Panc1 (cell line): ENCODE data around the gene NRP2.

Source experiments
- CTCF ChIP-seq: fragments of 450-650 bp; IDR thresholded peaks from 2 replicates; pipeline ENCODE4 v1.5.1; 2017; ENCODE audit warnings: mild to moderate bottlenecking
- SIN3A ChIP-seq: IDR thresholded peaks from 2 replicates; pipeline ENCODE4 v1.6.1; 2012; ENCODE audit warnings: low read depth, mild to moderate bottlenecking, low read length, moderate library complexity, borderline replicate concordance; ENCODE audit not compliant: insufficient read depth

- no peak for TF ChIP-seq CTCF
- no peak for TF ChIP-seq SIN3A
Observed at GRCh38 chr2:205660521-205661124, 21.7 kb upstream of the NRP2 start.
